CD4-positive, alpha-beta T cell treated with Interleukin-4 for 4 hours (primary cell): ENCODE data around the gene LMO7.

Experiments used
- DNase-seq: peaks from one replicate; pipeline ENCODE4 v3.0.0-alpha.2; 2020

The LMO7 gene

DNA sequence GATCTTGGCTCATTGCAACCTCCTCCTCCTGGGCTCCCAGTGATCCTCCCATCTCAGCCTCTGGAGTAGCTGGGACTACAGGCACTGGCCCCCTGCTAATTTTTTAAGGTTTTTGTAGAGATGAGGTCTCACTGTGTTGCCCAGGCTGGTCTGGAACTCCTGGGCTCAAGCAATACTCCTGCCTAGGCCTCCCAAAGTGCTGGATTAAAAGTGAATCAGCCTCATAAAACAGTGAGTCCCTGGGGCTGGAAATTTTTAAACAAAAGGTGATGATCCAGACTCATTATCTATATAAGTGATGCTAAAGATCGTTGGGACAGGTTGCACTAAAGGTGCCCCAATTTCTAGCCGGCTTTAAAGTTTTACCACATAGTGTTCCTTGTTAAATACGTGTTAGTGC is 112.7 kb downstream of the LMO7 start:
- DNase-seq = no peak

DNA sequence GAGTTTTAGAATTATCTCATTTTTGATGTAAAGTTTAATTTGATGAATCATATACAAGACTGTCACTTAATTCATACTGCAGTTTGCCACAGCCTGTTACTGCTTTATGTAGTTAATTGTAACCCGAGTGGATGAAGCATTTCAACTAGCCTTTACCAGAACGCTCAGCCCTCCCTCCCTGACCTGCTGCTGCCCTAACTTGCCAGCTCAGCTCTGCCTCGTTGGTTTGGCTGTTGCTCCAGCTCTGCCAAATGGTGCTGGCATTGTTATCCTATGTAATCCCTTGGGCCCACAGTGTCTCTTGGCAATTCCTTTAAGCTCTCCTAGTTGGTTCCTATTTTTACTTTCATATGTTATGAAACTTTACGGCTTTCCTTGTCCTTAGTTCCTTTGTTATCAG is 113.3 kb downstream of the LMO7 start:
- DNase-seq = no peak

DNA sequence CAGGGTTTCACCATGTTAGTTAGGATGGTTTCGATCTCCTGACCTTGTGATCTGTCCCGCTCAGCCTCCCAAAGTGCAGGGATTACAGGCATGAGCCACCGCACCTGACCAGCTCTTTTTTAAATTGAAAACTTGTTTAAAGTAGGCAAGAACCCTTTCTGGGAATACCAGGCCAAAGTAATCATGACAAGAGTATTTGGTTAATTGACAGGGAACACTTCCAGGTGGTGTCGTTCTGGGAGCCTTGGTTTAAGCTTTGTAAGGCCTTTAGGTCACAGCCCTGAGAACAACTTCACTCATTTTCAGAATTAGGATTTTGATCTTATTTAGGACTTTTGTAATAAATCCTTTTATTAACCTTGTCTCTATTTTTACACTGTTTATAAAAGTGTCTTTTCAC is 115.2 kb downstream of the LMO7 start:
- no peak for DNase-seq

DNA sequence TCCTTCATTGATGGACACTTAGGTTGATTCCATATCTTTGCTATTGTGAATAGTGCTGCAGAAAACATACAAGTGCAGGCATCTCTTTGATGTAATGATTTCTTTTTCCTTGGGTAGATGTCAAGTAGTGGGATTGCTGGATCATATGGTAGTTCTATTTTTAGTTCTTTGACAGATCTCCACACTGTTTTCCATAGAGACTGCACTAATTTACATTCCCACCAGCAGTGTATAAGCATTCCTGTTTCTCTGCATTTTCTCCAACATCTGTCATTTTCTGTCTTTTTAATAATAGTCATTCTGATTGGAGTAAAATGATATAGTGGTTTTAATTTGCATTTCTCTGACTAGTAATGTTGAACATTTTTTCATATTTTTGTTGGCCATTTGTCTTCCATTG is 116.7 kb downstream of the LMO7 start:
- no peak for DNase-seq

- no peak for DNase-seq
These were observed 118.8 kb downstream of the LMO7 start for GRCh38 chr13:75754936-75755335.

- no peak for DNase-seq
These were observed 121.2 kb downstream of the LMO7 start for GRCh38 chr13:75757336-75757735.

- DNase-seq = no peak
These were observed 123.4 kb downstream of the LMO7 start for GRCh38 chr13:75759531-75759930.

- DNase-seq = peak; percentile 32
These were observed 124.2 kb downstream of the LMO7 start for GRCh38 chr13:75760131-75761021.

DNA sequence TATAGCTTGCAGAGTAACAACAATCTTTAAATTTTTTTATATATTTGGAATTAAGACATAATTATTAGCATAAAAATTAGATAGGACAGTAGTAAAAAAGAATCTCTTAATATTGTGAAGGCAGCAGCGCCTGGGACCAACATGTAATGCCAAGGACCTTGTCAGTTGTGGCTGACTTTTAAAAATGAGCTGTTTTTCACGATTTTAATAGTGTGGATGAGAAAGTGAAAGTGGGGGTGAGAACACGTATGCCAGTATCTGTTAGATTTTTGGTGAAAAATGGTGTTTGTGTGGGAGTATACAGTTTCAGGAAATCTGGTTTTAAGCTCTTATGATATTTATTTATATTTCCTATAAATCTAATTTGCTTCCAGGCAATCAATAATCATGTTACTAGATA is 125.2 kb downstream of the LMO7 start:
- DNase-seq = peak; percentile 33

DNA sequence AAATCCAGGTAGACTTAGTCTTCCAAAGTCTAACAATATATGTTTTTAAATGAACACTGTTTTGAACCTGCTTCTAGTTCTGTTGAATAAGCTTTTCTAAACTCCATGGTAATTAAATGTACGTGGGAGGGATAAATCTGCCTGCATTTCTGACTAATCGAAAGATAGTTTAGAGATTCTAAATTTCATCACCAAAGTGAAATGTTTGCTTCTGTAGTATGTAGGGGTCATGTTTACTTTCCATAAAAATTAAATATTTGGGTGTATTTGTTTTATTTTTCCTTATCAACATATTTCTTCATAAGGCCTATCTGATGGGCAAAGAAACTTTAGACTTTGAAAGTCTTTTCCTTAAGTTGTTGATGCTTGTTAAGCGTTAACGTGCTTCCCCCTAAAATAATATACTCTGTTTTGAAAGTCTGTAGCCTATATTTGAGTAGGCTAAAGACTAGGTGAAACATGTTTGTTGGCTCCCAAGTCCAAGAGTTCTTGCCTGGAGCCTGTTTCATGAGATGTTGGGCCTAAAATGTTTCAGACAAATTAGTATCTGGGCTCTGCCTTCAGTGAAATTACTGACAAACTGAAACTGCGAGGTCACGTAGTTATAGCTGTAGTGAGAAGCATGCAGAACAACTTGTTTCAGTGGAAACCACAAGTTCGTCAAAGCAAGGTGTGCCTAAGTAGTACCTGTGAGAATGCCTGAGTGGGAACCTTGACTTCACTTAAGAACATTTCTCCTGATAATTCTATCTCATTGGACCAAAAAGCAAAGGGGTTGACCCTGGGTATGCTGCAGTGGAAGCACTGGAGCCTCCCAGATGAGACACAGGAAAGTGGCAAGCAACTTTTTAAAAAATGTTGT is 126.2 kb downstream of the LMO7 start:
- DNase-seq = peak; percentile 48

DNA sequence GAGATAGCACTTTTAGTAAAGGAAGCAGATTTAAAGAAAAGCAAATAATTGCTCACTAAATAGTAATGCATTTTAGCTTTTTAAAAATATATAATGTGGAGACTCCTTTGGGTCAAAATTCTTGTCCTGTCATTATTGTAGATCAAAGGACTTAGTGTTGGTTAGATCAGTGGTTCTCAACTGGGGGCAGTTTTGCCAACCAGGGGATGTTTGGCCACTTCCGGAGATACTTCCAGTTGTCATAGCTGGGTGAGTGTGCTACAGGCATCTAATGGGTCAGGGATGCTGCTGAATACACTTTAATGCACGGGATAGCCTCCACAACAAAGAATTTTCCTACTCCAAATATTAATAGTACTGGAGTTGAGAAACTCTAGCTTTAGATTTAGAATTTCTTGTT is 126.8 kb downstream of the LMO7 start:
- DNase-seq = no peak

DNA sequence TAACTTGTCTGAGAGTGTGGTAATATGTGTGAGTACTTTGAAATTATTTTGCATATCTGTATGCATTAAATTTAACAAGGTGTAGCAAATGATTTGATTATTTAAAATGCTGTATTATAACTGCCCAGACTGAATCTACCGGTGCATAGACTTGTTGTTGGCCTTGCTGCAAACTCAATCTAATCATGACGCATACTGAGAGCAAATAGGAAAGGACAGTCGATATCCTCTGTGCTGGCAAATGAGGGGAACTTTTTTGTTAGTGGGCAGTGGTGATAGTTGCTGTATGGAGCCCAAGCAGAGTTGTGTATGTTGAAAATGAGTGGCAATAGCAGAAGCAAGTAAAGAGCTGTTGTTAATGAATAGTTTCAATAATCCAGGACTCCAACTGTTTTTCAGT is 127.4 kb downstream of the LMO7 start:
- no peak for DNase-seq

DNA sequence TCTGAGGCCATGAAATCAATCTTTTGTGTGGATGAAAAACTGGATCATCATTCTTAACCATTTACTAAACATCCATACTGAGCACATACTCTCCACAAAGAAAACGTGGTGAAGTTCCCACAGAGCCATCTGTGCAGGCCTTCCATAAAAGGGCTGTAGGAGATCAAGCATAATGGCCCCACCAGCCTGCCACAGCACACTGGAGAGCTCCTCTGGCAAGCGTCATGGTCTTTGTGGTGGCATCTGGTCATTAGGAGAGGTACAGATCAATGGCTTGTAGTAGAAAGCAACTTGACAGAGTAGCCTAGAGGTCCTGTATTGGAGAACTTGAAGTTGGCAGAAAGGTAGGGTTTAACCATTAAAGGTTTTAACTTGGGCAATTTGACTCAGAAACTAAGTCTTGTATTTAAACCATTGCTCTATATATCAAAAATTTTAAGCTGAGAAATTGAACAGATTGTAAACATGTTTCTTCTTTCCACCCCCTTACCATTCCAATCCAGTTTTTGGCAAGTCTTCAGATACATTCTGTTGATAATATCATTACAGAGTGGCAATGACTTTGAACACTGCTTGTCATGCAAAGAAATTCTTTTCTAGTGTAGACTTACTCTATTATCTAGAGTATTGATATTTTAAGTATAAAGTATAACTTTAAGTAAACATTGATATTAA is 128.3 kb downstream of the LMO7 start:
- DNase-seq = no peak

DNA sequence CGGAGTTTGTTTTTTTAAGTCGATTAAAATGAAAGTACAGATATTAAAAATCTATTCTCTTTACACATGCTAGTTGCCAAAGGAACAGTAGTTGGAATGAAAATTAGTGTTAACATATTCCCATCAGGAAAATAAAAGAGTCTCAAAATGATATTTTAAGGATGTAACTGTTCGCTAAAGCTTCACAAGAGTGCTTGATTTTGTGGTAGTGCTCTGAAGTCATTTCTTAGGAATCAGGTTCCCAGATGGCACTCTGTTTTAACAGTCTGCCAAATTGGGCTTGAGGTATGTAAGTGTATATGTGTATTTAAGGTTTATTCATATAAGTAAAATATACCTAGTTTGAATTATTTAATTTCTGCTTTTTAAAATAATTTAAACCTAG is 128.8 kb downstream of the LMO7 start:
- DNase-seq = no peak

DNA sequence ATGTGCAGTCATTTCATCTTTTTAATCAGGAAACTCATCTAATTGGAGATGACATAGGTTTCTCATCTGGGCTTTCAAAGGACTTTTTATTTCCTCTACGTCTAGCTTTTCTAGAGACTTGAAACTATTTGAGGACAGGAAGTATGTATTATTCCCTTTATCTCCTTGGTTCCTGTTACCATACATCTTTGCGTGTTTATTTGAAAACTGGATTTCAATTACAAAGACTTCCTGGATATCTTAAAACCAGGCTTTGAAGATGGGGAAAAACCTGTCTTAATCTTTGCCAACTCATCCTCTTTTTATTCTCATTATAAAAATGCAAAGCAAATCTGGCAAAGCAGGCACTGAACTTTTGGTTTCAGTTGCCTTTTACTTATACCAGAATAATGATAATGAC is 130.5 kb downstream of the LMO7 start:
- no peak for DNase-seq

GRCh38 chr13:75769141-75769905 is 133.2 kb downstream of the LMO7 start:
- DNase-seq = no peak

DNA sequence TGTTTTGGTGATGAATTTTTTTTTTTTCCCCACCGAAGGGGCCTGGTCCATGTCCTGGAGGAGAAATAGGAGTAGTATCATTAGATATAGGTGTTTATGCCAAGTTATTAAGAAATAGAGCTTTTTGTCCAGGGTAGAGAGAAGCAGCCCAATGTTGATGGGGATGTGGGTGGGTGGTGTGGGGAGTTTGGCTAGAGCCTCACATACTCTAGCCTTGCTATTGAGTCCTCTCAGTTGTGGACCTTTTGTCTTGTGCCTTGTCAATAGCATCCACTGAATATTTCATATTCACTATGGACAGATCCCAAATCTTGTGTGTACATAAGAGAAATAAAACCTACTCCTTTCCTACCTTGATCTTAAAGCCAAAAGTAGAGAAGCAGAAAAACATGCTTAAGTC is 134.0 kb downstream of the LMO7 start:
- no peak for DNase-seq

- DNase-seq = no peak
These were observed 134.5 kb downstream of the LMO7 start for GRCh38 chr13:75770592-75771011.

DNA sequence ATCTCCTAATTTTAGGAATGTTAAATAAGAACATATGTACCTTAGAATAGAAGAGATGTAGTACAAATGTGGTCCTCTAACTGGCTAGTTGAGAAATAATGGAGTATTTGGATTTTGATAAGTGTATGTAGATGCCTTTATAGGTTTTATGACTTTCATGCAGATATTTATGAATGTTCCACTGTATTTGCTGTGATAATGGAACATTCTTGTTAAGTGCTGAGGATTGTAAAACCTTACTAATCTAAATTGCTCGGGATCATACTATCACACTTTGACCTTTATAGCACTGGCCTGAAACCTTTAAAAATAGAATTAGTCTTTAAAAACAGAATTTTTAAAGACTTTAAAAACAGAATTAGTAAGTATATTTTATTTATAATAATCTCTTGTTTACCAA is 135.1 kb downstream of the LMO7 start:
- DNase-seq = no peak

GRCh38 chr13:75771818-75772217 is 135.7 kb downstream of the LMO7 start:
- no peak for DNase-seq

GRCh38 chr13:75774176-75774575 is 138.0 kb downstream of the LMO7 start:
- DNase-seq = no peak

GRCh38 chr13:75776550-75776949 is 140.4 kb downstream of the LMO7 start:
- no peak for DNase-seq

DNA sequence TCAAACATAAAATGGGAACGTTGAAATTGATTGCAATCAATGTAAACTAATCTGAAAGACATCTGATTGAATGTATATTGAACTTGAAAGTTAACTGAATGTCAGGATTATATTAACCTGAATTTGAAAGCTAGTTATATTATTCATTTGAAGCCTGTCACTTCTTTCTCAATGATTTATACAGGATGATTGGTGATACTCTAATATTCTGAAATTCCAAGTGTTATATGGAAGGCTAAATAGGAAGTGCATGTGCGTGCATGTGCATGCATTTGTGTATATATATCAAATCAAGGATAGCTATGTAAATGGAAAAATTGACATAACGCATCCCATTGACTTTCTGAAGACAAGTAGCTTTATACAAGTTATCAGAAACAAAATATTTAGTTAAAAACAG is 143.3 kb downstream of the LMO7 start:
- DNase-seq = no peak
